HG03469 (cell line): ENCODE data around the gene DNAH1.

ENCODE experiments used
- ATAC-seq: cut with Tn5 transposase; IDR thresholded peaks from one replicate; pipeline ENCODE4 v1.9.1; 2021; ENCODE audit warnings: mild to moderate bottlenecking, moderate library complexity, moderate number of reproducible peaks; ENCODE audit not compliant: unreplicated experiment

The DNAH1 gene

DNA sequence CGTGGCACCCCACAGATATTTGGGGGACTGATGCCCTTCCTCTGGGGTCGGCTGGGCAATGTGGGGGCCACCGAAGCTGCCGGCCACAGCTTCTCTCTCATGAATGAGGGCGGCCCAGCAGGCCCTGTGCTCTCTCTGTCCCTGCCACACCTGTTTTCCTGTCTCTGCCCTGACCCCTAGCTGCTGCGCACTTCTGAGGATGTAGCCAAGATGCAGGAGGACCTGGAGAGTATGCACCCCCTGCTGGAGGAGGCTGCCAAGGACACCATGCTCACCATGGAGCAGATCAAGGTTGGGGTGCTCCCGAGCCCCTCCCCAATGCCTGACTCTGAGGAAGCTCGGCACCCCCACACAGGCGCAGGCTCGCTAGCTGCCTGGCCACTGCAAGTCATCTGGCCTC lies 69.0 kb downstream of the DNAH1 start:
- no peak for ATAC-seq

DNA sequence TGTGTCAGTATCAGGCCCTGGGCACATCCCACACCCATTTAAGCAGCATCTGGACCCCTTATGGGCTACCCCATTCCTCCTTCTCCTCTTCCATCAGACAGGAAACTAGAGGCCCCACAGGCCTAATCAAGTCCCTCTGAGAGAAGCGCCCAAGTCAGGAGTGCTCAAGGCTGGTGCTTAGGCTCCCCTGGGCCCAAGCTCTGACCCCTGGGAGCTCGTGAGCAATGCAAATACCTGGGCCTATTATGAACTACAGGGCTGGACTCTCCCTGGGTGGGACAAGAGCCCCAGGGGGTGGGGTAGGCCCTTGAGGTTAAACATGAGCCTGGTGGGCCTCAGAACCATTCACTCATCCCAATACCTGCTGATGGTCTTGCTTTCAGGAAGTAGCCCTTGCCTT lies 71.4 kb downstream of the DNAH1 start:
- no peak for ATAC-seq

DNA sequence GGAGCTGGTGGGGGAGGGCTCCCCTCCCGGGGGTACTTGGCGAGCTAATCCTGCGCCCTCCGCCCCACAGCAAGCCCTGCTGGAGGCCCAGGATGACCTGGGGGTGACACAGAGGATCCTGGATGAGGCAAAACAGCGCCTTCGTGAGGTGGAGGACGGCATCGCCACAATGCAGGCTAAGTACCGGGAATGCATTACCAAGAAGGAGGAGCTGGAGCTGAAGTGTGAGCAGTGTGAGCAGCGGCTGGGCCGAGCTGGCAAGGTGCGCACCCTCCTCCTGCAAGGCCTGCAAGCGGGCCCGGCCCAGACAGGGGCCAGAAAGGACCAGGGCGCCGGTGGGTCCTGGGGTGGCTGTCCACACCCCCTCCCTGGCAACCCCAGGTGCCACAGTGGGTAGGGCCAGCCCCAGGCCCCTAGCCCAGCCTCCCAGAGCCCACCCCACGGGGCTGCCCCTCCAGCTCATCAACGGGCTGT lies 72.3 kb downstream of the DNAH1 start:
- ATAC-seq = no peak

DNA sequence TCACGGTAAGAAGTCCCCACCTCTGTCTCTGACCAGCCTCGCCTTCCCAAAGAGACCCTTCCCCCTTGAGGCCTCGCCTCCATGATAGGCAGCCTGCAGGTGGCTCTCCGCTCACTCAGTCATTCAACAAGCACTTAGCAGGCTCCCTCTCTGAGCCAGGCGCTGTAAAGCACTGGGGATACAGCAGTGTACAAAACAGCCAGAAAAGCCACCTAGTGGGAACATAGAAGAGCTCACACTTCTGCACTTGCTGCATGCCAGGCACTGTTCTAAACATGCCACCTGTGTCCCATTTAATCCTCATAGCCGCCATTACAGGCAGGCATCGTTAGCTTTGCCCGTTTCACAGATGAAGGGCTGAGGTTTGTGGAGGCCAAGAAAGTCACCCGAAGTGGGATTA lies 72.8 kb downstream of the DNAH1 start:
- no peak for ATAC-seq

DNA sequence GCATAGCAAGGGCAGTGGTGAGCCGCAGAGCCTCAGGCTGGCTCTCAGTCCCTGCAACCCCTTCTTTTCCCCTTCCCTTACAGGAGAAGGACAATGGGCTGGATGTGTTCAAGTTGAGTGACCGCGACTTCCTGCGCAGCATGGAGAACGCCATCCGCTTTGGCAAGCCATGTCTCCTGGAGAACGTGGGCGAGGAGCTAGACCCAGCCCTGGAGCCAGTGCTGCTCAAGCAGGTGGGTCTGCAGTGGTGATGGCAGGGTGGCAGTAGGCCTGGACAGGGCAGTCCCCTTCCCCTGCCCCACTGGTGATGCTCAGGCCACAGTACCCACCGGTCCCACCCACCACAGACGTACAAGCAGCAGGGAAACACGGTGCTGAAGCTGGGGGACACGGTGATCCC lies 75.0 kb downstream of the DNAH1 start:
- ATAC-seq = no peak

DNA sequence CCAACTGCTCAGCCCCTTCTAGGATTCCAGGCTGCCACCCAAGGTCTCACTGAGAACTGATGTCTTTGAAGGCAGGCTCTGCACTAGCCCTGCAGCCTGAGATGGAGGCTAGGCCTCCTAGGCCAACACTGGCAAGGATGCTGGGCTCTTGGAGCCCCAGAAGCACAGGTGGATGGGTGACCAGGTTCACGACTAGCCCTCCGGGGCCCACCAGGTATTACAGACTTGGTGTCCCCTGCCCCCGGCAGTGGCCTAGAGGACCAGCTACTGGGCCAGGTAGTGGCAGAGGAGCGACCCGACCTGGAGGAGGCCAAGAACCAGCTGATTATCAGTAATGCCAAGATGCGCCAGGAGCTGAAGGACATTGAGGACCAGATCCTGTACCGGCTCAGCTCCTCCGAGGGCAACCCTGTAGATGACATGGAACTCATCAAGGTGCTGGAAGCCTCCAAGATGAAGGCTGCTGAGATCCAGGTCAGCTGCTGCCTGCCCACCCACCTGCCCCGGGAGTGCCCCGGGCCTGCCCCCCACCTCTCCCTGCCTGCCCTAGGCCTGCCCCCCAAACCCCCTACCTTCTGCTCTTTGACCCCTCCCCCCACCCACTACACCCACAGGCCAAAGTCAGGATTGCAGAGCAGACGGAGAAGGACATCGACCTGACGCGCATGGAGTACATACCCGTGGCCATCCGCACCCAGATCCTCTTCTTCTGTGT lies 76.3 kb downstream of the DNAH1 start:
- no peak for ATAC-seq

DNA sequence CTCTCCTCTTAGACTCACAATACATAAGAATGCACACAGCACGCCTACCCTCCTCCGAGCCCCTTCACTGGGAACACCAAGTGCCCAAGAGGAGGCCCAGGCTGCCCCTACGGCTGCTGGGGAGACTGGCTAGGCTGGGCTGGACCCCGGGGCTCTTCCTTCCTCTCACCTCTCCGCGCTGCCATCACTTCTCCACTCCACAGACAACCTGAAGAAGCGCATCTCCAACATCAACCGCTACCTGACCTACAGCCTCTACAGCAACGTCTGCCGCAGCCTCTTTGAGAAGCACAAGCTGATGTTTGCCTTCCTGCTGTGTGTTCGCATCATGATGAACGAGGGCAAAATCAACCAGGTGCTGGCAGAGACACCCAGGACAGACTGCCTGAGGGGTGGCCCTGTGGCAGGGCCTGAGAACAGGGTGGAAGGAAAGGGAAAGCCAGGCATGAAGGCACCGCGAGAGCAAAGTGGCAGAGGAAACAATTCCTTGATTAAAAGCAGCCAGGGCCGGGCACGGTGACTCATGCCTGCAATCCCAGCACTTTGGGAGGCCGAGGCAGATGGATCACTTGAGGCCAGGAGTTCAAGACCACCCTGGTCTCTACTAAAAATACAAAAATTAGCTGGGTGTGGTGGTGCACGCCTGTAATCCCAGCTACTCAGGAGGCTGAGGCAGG lies 77.2 kb downstream of the DNAH1 start:
- ATAC-seq = no peak

DNA sequence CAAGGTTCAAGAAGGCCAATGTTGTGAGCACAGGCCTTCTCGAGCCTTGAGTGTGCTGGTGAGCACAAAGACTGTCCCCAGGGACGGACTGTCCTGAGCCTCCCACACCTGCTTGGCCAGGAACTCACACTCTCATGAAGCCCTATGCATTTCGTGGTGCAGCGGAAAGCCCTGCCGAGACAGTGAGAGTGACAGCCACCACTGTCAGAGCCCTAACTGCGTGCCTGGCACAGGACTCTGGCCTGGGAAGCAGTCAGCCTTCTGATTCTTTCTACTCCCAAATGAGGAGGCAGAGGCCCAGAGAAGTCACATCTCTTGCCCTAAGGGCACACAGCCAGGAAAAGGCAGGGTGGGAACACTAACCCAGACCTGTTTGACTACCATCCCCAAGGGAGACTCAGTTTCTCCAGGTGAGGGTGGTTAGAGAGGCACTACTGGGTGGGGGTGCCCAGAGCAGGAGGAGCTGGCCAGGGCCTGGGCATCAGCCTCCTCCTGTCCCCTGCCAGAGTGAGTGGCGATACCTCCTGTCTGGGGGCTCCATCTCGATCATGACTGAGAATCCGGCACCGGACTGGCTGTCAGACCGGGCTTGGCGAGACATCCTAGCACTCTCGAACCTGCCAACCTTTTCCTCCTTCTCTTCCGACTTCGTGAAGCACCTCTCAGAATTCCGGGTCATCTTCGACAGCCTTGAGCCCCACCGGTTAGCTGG lies 78.0 kb downstream of the DNAH1 start:
- no peak for ATAC-seq

DNA sequence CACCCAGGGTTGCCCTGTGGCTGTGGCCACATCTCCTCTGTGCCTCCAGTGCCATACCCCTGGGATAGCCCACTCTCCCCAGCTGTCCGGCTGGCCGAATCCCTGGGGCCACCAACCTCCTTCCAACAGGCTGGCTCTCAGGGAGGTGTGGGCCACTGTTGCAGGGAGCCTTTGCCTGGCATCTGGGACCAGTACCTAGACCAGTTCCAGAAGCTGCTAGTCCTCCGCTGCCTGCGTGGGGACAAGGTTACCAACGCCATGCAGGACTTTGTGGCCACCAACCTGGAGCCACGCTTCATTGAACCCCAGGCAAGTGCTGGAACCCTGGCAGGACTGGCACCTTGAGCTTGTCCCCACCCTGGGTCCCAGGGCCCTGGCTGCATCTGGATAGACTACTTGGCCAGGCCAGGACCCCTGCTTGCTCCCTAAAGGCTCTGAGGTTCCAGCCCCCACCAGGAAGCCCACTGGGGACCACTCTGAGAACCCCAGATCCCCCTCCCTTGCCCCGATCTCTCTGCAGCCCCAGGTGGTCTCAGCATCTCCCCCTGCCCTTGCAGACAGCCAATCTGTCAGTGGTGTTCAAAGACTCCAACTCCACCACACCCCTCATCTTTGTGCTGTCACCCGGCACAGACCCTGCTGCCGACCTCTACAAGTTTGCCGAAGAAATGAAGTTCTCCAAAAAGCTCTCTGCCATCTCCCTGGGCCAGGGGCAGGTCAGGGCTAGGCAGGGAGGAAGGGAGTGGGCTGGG lies 78.8 kb downstream of the DNAH1 start:
- ATAC-seq = no peak

DNA sequence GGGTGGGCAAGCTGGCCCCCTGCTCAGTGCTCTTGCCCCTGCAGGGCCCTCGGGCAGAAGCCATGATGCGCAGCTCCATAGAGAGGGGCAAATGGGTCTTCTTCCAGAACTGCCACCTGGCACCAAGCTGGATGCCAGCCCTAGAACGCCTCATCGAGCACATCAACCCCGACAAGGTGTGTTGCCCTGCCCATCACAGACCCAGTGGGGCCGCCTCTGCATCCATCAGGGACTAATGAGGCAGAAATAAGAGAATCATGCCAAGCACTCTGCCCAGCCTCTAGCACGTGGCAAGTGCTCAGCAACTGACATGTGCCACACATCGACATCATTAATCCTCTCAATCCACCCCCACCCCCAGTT lies 79.4 kb downstream of the DNAH1 start:
- ATAC-seq = no peak

DNA sequence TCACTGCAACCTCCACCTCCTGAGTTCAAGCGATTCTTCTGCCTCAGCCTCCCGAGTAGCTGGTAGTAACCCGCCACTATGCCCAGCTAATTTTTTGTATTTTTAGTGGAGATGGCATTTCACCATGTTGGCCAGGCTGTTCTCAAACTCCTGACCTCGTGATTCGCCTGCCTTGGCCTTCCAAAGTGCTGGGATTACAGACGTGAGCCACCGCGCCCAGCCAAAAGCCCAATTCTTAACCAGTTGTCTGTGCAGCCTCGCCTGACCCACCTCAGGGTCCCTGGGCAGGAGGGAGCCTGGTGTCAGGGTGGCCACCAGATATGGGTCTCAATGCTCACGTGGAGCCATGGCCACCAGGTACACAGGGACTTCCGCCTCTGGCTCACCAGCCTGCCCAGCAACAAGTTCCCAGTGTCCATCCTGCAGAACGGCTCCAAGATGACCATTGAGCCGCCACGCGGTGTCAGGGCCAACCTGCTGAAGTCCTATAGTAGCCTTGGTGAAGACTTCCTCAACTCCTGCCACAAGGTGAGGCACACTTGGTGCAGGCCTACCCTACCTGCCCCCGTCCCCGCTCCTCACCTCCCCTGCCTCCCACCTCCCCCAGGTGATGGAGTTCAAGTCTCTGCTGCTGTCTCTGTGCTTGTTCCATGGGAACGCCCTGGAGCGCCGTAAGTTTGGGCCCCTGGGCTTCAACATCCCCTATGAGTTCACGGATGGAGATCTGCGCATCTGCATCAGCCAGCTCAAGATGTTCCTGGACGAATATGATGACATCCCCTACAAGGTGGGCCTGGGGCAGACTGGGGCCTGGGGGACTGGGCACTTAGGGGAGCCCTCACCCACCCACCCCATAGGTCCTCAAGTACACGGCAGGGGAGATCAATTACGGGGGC lies 80.1 kb downstream of the DNAH1 start:
- no peak for ATAC-seq

DNA sequence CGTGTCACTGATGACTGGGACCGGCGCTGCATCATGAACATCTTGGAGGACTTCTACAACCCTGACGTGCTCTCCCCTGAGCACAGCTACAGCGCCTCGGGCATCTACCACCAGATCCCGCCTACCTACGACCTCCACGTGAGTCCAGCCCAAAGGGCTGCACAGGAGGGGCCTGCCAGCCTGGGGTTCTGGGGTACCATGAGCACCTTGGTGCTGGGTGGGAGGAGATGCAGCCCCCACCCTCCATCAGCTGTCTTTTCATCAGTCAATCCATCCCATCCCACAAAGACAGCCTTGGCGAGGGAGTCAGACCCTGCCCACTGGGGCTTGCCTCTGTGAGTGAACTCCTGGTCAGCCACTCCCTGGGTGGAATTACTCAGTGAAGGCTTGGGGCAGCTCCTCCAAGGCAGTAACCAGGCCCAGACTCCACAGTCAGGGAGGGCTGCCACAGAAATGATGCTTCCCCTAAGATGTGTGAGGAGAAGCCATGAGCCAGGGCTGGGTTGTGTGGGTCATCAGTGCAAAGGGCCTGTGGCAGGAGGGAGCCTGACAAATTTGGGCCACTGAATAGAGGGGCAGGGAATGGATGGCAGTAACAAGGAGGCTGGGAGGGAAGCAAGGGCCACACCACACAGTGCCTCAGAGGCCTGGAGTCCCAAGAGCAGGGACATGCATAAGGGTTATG lies 80.9 kb downstream of the DNAH1 start:
- ATAC-seq = no peak

DNA sequence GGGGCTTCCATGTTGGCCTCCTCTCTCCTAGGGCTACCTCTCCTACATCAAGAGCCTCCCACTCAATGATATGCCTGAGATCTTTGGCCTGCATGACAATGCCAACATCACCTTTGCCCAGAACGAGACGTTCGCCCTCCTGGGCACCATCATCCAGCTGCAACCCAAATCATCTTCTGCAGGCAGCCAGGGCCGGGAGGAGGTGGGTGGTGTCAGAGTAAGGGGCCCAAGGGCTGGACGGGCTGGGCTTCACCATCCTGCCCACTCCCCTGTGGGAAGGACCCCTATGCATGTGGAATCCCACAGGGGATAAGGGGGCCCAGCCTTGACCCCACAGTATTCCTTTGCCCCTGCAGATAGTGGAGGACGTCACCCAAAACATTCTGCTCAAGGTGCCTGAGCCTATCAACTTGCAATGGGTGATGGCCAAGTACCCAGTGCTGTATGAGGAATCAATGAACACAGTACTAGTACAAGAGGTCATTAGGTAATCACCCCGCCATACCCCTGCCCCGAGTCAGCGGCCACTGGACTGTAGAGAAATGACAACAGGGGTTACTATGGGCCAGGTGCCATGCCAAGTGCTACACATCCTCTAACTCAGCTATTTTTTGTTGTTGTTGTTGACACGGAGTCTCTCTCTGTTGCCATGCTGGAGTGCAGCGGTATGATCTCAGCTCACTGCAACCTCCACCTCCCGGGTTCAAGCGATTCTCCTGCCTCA lies 81.7 kb downstream of the DNAH1 start:
- ATAC-seq = no peak

DNA sequence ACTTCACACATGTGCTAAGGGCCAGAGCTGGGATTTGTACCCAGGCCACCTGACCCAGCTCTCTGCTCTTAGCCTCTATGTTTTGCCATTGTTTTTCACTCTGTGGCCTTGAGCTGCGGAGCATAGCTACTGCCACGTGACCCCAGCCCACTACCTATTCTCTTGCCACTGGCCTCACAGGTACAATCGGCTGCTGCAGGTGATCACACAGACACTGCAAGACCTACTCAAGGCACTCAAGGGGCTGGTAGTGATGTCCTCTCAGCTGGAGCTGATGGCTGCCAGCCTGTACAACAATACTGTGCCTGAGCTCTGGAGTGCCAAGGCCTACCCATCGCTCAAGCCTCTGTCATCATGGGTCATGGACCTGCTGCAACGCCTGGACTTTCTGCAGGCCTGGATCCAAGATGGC lies 82.6 kb downstream of the DNAH1 start:
- ATAC-seq = no peak

DNA sequence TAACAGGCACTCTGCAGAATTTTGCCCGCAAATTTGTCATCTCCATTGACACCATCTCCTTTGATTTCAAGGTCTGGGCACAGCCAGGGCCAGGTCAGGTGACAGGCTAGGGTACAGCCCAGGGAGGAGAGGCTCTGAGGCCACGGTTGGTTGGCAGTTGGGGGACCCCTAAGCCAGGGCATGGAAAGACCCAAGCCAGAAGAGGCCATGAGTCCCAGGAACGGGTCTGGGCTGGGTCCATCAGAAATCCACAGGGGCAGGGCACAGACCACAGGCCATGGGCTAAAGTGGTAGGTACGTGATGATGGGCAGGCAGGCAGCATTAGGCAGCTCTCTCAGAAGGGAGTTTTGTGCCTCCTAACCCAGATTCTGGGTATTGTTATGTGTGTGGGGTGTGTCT lies 83.0 kb downstream of the DNAH1 start:
- ATAC-seq = no peak

DNA sequence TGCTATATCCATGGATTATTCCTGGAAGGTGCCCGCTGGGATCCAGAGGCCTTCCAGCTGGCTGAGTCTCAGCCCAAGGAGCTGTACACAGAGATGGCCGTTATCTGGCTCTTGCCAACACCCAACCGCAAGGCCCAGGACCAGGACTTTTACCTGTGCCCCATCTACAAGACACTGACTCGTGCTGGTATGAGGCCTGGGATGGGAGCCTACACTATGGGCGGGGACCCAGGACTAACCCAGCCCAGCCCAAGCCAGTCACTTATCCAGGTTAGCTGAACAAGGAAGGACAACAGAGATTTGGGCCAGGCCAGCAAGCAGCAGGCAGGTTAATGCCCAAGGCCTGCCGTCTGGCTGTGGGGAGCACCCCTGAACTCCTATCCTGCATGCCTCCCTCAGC lies 83.5 kb downstream of the DNAH1 start:
- ATAC-seq = no peak

DNA sequence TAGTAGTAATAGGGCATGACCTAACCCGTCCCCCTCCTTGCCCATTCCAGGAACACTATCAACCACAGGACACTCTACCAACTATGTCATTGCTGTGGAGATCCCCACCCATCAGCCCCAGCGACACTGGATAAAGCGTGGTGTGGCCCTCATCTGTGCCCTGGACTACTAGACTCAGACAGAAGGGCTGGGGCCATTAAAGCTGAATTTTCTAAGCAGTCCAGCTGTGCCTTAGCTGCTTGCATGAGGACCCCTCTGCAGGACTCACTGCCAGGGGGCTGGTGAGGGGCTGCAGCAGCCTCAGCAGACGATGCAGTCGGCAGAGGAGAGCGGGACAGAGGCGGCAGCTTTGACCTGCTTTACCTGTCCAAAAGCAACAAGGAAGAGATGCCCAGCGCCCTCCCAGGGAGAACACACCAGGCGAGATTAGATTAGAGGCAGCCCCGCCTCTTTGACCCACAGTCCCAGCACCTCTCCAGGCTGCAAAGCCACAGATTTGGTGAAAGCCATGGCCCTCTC lies 84.2 kb downstream of the DNAH1 start:
- ATAC-seq = no peak

DNA sequence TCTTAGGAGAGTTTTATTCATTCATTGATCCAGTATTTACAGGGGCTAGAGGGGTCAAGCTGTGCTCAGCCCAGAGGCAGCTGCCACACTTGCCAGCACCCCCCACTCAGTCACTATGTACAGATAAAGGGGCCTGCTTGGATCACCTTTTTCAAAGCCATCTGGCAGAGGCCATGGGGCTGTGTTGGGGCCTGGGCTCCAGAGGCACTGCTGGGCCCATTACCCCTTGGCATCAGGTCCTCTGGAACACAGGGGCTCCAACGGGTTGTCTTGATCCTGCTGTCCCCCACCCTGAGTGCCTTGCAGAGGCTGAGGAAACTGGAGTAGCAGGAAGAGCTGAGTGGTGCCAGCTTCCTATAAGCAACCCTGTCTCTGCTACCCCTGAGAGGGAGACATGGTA lies 84.9 kb downstream of the DNAH1 start:
- no peak for ATAC-seq

DNA sequence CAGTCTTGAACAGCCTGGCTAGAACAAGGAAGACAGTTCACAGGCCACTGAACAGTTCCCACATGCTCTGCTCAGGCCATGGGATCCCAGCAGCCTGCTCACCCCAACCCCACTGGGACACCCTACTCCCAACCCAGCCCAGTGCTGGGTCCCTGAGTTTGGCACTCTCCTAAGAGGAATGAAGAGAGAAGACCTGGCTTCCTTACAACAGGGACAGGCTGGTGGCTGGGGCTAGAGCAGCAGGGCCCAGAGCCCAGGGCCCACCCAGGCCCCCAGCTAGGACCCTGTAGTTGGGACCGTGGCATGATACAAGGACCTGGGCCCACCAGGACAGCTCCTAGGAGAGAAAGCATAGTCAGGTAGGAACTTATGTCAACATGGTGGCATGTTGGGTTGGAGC lies 85.4 kb downstream of the DNAH1 start:
- ATAC-seq = no peak
